ENCODE measurements around the gene DCC.

DNA sequence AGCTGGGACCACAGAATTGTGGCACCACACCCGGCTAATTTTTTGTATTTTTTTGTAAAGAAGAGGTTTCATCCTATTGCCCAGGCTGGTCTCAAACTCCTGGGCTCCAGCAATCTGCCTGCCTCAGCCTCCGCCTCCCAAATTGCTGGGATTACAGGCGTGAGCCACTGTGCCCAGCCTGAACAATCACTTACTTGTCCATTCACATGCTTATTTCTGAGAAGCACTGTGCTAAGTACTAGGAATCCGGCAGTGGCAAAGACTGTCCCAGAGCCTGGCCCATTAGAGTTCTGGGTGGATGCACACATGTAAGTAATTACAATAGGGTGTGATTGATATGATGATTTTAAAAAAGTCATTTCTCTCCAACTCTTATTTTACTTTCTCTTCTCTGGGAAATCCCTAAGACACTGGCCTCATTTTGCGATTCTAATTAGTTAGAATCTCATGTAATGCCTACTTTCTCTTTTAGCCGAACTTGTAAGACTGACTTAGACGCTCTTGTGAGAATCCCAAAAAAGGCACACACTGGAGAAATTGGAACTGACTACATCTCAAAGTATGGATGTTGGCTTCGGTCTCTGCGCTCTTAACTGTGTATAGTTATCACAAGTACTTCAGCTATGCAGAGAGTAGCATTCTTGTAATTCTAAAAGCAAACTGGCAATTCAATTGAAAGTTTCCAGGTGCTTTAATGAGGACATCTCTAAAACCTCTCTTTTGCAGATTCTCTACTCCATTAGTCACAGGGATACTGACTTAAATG is 567.7 kb downstream of the DCC start:
- TF ChIP-seq CTCF (conservative IDR thresholded peaks at IDR 0.05) (no peak), ZFX (IDR thresholded peaks at IDR 0.05) (no peak)

Measured in C4-2B (cell line).